Measurements from ENCODE around the gene TMA7.
"Not testable (repeated sequence)": the region's sequence is repeated elsewhere in the genome, so short reads cannot be mapped to it uniquely, and the experiment has no call there.

TMA7 gene

DNA sequence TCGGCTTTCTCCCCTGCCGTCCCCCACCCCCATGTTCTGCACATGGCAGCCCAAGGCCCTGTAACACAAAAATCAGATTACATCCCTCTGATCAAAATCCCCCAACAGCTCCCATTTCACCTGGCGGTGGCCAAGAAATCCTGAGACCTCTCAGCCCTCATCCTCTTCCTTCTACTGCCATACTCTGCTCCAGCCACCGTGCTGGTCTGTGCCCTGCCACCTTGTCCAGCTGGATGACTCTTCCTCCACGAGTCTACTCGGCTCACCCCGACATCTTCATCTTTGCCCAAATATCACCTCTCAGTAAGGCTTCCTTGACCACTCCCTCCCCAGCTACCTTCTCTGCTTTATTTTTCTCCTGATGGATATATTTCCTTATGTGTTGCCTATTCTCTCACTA, 3.2 kb upstream of the TMA7 start:
- DNase-seq, result no peak

DNA sequence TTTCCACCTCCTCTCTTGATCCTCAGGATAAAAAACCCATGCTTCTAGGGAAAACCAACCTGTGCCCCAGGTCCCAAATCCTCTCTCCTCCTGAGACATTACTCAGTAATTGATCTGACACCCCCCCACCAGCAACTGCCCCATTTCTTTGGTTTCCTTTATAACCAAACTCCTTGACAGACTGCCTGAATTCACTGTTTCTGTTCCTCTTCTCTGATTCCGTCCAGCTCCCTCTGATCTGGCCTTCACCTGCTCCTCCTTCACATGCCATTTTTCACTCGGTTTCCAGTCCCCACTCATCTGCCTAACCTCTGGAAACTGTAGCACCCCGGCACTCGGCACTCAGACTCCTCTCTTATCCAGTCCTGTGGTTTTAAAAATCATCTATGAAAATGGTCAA, 2.2 kb upstream of the TMA7 start:
- no peak for DNase-seq

DNA sequence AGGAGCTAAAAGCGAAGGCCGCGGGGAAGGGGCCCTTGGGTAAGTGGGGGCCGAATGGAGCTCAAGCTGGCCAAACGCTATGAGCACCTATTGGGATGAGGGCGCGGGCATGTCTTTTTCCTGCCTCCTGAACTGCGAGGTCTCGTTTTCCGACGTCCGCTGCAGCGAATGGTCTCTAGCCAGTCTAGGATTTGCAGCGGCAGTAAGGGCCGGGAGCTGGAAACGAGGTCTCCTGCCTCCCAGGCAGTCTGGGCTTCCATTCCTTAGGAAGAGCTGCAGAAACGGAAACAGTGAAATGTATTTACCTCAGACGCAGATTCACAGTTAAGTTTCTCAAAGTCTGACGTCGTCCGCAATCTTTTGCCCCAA, 517 bp downstream of the TMA7 start:
- peak in 1 of 2 donors; percentile 9 for DNase-seq

DNA sequence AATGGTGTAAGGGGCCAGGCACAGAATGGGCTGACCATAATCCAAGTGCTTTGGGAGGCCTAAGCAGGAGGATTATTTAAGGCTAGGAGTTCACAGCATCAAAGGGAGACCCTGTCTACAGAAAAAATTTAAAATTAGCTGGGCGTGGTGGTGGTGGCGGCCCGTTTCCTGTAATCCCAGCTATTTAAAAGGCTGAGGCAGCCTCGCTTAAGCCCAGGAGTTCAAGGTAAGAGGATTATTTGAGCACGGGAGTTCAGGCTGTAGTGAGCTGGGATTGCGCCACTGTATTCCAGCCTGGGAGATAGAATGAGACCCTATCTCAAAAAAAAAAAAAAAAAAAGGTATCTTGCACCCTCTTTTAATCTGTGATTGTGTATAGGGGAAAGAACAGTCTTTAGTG, 1.9 kb downstream of the TMA7 start:
- no peak for DNase-seq

DNA sequence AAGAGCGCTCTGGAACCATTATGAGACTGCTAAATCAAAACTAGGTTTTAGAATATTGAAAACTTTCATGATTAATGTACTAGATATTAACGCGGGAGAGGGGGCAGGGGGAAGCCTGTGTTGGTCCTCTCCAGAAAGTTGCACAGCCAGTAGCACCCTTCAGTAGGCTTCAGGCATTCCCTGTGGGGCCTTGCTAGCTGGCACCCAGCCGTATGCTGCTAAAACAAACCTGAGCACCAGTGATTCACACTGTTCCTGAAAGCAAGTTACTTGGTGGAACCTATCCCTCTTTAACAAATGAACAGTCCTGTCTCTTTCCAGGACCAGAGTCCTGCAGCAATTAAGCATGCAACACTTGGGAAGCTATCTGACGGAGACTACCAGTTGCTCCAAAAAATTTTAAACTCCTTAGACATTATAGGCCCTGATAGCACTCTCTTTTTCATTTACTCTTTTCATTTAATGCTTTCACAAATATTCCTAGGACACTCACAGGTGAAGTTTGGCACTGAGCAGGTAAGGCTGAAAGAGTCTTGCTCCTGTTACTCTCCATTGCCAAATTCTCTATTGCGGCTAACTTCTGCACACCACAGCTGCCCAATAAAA, 5.3 kb downstream of the TMA7 start:
- no peak for DNase-seq

DNA sequence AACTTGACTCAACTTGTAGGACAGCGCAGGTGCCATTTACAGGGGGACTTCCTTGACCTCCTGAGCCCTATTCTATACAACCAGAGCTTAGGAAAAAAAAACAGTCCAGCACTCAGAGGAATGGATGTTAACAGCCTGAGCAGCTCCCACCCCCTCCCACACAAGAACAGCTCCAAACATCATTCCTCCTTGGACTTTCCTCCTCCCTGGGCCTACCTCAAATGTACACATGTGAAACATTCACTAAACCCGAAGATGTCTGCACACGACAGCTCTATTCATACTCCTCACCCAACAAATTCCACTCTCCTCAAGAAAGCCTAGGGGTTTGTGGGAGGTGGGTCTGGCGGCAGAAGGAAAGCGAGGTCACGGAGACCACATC, 6.0 kb downstream of the TMA7 start:
- no peak for DNase-seq

DNA sequence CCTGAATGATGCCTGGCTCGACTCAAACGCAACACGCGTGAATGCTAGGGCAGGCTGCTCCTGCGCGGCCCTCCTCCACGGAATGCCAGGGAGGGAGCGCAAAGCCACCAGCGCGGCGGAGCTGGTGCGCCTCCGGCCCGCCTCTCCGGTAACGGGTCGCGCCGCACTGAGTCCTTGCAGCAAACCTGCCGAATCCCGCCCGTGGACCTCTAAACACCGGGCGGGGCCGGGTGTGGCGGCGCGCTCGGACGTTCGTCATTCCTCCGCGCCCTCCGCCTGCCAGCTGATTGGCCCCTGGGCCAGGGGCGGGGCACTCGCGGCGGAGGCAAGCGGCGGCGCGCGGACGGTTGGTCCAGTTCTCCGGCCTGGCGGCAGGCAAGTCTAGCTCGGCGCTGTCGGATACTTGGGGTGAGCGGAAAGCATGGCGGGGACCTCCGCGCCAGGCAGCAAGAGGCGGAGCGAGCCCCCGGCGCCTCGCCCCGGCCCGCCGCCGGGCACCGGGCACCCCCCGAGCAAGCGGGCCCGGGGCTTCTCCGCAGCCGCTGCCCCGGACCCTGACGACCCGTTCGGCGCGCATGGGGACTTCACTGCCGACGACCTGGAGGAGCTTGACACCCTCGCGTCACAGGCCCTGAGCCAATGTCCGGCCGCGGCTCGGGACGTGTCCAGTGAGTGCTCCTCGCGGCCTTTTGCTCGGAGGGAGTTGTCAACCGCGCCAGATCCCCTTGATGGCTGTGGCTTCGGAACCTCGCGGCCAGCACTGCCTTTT, 6.6 kb downstream of the TMA7 start, which contains the start of gene ATRIP:
TSS of gene ATRIP (plus strand) at position 313 of the 769 bp plus-strand sequence. CDS start at position 422, 109 bp downstream.
- DNase-seq, result peak; percentile 87 to 91

DNA sequence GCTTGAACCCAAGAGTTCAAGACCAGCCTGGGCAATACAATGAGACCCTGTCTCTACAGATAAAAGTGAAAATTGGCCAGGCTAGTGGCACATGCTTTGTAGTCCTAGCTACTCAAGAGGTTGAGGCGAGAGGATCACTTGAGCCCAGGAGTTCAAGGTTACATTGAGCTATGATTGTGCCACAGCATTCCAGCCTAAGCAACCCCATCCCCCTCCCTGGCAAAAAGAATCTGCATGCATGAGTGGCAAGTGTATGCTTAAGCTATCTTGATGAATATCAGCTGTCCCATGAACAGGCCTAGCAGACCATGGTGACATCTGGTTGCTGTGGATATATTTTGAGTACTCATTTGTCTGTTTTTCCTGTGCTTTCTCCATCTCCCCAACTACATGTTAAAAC, 11.2 kb downstream of the TMA7 start:
- DNase-seq, result no peak

DNA sequence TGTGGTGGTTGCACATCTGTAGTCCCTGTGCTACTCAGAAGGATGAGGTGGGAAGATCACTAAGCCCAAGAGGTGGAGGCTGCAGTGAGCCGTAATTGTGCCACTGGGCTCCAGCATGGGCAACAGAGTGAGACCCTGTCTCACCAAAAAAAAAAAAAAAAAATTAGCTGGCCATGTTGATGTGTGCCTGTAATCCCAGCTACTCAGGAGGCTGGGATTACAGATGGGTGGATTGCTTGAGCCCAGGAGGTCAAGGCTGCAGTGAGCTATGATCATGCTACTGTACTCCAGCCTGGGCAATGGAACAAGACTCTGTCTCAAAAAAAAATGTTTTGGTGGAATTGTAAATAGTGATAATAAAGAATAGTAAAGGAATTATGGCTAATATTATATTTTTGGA, 16.4 kb downstream of the TMA7 start:
- DNase-seq, result no peak

DNA sequence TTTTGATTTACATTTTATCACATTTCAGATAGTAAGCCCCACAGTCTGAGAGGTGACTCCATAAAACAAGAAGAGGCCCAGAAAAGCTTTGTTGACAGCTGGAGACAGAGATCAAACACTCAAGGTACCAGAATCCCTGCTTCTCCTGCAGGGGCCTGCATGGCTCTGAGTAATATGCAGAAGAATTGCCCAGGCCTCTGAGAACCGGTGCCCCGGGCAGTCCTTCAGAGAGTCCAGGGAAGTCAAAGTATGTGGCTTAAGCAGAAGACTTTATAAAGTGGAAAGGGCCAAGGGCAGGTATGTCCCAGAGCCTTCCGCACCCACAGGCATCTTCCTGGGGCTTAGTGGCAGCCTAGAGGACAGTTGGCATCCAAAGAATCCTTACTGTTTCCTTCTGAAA, 19.3 kb downstream of the TMA7 start:
- DNase-seq, result no peak

DNA sequence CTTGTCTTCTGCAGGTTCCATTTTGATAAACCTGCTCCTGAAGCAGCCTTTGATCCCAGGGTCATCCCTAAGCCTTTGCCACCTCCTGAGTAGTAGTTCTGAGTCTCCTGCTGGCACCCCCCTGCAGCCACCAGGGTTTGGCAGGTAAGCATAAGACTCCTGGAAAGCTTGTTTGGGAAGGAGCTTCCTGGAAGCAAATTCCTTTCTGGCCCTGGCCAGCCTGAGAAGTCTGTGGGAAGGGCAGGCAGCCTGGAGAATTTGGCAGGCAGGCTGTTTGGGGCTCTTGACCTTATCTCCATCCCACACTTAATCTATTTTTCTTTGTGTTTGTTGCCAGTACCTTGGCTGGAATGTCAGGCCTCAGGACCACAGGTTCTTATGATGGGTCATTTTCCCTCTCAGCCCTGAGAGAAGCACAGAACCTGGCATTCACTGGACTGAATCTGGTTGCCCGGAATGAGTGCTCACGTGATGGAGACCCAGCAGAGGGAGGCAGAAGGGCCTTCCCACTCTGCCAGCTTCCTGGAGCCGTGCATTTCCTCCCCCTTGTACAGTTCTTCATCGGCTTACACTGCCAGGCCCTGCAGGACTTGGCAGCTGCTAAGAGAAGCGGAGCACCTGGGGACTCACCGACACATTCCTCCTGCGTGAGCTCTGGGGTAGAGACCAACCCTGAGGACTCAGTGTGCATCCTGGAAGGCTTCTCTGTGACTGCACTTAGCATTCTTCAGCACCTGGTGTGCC, 19.9 kb downstream of the TMA7 start:
- no peak for DNase-seq

DNA sequence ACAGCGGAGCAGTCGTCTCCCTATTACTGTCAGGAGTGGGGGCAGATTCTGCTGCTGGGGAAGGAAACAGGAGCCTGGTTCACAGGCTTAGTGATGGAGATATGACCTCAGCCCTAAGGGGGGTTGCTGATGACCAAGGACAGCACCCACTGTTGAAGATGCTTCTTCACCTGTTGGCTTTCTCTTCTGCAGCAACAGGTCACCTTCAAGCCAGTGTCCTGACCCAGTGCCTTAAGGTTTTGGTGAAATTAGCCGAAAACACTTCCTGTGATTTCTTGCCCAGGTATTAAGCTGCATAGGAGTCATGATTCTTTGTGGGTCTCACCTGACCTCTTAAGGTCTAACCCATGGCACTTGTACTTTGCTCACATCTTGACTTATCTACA, 20.5 kb downstream of the TMA7 start:
- no peak for DNase-seq

DNA sequence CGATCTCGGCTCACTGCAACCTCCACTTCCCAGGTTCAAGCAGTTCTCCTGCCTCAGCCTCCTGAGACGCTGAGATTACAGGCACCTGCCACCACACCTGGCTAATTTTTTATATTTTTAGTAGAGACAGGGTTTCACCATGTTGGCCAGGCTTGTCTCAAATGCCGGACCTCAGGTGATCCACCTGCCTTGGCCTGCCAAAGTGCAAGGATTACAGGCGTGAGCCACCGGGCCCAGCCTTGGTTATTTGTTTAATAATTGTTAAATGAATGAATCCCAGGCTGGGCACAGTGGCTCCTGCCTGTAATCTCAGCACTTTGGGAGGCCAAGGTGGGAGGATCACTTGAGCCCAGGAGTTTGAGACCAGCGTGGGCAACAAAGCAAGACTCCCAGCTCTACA, 21.7 kb downstream of the TMA7 start:
- not testable (repeated sequence) for DNase-seq

DNA sequence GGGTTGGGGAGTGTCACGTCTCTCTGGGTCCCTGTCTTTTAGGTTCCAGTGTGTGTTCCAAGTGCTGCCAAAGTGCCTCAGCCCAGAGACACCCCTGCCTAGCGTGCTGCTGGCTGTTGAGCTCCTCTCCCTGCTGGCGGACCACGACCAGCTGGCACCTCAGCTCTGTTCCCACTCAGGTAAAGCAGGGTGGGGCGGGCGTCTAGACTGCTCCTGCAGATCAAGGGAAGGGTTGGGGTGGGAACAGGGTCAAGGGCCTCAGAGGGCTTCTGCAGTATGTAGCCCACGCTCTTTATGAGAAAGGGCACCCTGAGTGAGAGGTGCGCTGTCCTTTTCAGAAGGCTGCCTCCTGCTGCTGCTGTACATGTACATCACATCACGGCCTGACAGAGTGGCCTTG, 23.6 kb downstream of the TMA7 start:
- DNase-seq, result no peak

DNA sequence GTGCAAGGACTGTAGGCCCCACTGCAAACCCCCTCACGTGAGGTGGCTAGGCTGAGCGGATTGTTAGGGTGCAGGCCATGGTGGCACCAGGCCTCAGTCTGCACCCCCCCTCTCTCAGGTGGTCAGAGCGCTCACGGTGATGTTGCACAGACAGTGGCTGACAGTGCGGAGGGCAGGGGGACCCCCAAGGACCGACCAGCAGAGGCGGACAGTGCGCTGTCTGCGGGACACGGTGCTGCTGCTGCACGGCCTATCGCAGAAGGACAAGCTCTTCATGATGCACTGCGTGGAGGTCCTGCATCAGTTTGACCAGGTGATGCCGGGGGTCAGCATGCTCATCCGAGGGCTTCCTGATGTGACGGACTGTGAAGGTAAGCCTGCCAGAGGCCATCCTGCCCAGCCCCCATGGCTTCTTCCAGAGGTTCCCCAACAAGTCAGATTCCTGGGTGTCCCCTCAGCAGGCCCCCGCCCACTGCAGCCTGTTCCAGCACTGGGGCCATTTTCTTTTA, 24.7 kb downstream of the TMA7 start:
- DNase-seq, result no peak

DNA sequence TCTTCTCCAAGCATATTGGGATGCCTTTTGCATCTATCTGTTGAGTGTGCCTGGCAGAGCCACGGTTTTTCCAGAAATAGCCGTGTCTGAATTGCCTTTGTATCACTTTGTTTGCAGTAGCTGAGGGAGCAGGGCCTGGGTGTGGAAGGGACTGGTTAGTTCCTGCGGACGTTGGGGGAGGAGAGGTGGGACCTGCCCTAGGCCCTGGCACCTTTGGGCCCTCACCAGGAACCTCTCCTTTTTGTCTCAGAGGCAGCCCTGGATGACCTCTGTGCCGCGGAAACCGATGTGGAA, 25.1 kb downstream of the TMA7 start:
- DNase-seq, result no peak

DNA sequence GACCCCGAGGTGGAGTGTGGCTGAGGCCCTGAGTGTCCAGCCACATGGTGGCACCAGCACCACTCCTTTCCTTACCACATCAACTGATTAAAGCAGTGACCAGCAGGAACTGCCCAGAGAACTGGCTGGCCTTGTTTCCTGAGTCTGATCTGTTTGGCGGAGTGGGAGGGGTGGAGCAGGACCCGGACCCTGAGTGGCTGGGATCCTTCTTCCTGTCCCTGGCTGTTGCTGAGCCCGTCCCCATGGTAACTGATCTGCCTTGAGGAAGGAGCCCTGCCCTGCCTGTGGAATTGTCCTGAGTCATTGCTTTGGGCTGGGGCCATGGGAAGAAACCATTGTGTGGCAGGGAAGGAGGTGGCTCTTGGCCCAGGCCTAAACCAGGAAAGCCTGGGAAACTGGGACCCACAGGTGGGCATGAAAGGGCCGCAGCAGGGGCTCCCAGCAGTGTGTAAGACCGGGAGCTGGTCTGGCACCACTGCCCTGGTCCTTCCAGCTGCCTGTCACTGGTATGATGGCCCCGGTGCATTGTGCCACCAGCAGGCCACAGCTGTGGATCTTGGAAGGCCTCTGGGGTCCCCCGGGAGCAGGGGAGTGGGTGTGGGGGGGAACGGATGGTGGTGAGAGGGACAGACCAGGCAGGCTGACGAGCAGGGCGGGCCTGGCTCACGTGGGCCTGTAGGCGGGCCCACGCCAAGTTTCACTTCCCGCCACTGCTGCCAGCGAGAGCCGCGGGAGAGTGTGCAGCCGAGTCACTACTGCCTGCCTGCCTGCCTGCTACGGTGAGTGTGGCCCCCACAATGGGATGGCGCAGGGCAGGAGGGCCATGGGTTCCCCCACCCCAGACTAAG, 25.7 kb downstream of the TMA7 start:
- DNase-seq, result peak; percentile 99

DNA sequence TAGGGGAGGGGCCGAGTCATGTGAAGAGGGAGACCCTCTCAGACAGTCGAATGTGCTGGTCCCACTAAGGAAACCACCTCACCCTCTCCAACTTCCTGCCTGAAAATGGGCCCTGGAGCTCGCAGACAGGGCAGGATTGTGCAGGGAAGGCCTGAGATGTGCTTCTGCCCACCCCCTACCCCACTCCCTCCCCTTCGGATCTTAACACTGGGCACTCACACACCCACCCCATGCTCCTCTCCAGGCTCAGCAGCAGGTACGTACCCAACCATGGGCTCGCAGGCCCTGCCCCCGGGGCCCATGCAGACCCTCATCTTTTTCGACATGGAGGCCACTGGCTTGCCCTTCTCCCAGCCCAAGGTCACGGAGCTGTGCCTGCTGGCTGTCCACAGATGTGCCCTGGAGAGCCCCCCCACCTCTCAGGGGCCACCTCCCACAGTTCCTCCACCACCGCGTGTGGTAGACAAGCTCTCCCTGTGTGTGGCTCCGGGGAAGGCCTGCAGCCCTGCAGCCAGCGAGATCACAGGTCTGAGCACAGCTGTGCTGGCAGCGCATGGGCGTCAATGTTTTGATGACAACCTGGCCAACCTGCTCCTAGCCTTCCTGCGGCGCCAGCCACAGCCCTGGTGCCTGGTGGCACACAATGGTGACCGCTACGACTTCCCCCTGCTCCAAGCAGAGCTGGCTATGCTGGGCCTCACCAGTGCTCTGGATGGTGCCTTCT, 26.5 kb downstream of the TMA7 start:
- DNase-seq, result peak; percentile 4 to 29

DNA sequence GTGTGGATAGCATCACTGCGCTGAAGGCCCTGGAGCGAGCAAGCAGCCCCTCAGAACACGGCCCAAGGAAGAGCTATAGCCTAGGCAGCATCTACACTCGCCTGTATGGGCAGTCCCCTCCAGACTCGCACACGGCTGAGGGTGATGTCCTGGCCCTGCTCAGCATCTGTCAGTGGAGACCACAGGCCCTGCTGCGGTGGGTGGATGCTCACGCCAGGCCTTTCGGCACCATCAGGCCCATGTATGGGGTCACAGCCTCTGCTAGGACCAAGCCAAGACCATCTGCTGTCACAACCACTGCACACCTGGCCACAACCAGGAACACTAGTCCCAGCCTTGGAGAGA, 27.0 kb downstream of the TMA7 start:
- DNase-seq, result no peak

DNA sequence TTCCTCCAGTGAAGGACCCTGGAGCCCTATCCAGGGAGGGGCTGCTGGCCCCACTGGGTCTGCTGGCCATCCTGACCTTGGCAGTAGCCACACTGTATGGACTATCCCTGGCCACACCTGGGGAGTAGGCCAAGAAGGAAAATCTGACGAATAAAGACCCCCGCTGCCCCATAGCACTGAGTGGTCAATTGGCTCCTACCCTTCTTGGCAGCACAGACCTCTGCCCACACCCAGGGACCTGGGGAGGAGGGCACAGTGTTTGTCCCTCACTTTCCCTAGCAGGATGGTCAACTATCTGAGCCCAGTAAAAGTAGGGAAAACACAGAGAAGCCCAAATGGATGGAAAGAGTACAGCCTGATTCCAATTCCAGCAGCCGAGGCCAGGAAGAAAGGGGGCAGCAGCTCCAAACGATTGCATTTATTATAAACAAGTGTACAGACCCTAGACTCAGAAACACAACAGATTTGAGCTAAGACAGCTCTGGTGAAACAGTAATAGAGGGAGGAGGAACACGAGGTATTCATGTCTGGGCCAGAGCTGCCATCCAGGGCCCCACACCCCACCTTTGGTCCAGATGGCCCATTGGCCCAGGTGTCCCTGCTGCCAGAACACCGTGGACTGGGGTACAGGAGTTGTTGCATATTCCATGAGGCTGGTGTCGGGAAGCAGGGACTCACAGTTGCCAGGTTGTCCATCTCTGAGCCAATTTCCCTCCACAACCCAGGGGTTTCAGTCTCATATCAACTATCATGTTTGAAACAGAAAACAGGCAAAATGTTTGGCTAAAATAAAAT, 27.6 kb downstream of the TMA7 start:
- DNase-seq, result no peak

DNA sequence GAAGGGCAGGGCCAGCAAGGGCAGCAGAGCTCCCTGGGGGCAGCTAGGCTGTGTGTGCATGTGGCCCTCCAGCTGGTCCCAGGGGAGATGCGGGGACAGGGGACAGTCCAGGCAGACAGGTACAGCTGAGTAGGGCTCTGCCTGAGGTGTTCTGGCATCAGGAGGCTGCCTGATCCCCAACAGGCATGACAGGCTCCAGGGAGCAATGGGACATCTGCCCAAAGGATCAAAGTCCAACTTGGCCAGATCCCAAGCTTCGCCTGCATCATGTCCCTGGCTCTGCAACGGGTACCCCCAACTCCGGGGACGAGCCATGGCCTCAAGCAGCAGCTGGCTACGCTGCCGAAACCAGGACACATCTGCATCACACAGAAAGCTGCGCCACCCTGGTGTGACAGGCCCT, 28.3 kb downstream of the TMA7 start:
- DNase-seq, result no peak
